Measurements from ENCODE around the gene CALHM5.

DNA sequence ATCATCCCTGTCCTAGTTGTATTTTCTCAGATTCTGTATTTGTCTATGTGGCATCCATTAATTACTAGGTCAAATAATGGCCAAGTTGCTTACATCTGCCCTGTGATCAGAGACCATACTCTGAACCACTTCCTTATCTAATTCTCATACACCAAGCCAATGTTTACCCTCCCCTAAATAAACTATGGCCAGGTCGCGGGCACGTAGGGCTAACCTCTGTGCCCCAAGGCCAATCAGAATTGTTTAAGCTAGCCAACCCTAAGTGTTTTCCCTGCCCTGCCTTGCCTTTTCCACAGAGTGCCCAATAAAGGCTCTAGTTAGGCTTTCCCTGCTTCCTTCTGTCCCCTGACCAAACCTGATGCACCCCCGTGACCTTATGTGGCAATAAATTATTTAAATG lies 39.4 kb downstream of the CALHM5 start:
- TF ChIP-seq, protein P1, sequence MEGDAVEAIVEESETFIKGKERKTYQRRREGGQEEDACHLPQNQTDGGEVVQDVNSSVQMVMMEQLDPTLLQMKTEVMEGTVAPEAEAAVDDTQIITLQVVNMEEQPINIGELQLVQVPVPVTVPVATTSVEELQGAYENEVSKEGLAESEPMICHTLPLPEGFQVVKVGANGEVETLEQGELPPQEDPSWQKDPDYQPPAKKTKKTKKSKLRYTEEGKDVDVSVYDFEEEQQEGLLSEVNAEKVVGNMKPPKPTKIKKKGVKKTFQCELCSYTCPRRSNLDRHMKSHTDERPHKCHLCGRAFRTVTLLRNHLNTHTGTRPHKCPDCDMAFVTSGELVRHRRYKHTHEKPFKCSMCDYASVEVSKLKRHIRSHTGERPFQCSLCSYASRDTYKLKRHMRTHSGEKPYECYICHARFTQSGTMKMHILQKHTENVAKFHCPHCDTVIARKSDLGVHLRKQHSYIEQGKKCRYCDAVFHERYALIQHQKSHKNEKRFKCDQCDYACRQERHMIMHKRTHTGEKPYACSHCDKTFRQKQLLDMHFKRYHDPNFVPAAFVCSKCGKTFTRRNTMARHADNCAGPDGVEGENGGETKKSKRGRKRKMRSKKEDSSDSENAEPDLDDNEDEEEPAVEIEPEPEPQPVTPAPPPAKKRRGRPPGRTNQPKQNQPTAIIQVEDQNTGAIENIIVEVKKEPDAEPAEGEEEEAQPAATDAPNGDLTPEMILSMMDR (IDR thresholded peaks at IDR 0.05): no peak
- TF ChIP-seq EP300 (IDR thresholded peaks at IDR 0.05) (no peak), POLR2A (IDR thresholded peaks at IDR 0.05) (no peak)
